GM19238 (cell line): ENCODE data around the gene TRAK1.
"Not testable (repeated sequence)": the region's sequence is repeated elsewhere in the genome, so short reads cannot be mapped to it uniquely, and the experiment has no call there.

ENCODE experiments used
- DNase-seq: peaks from one replicate; pipeline ENCODE4 v3.0.0; 2011; ENCODE audit warnings: low spot score; ENCODE audit not compliant: insufficient read length

TRAK1 gene, protein sequence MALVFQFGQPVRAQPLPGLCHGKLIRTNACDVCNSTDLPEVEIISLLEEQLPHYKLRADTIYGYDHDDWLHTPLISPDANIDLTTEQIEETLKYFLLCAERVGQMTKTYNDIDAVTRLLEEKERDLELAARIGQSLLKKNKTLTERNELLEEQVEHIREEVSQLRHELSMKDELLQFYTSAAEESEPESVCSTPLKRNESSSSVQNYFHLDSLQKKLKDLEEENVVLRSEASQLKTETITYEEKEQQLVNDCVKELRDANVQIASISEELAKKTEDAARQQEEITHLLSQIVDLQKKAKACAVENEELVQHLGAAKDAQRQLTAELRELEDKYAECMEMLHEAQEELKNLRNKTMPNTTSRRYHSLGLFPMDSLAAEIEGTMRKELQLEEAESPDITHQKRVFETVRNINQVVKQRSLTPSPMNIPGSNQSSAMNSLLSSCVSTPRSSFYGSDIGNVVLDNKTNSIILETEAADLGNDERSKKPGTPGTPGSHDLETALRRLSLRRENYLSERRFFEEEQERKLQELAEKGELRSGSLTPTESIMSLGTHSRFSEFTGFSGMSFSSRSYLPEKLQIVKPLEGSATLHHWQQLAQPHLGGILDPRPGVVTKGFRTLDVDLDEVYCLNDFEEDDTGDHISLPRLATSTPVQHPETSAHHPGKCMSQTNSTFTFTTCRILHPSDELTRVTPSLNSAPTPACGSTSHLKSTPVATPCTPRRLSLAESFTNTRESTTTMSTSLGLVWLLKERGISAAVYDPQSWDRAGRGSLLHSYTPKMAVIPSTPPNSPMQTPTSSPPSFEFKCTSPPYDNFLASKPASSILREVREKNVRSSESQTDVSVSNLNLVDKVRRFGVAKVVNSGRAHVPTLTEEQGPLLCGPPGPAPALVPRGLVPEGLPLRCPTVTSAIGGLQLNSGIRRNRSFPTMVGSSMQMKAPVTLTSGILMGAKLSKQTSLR

GRCh38 chr3:42090973-42091731 is at the start of gene TRAK1:
Gene TRAK1 (plus strand): TSS chr3:42091357. CDS start chr3:42091470, 113 bp downstream.
- no peak for DNase-seq

- no peak for DNase-seq
Measured at GRCh38 chr3:42042747-42043098, 48.4 kb upstream of the TRAK1 start.

DNA sequence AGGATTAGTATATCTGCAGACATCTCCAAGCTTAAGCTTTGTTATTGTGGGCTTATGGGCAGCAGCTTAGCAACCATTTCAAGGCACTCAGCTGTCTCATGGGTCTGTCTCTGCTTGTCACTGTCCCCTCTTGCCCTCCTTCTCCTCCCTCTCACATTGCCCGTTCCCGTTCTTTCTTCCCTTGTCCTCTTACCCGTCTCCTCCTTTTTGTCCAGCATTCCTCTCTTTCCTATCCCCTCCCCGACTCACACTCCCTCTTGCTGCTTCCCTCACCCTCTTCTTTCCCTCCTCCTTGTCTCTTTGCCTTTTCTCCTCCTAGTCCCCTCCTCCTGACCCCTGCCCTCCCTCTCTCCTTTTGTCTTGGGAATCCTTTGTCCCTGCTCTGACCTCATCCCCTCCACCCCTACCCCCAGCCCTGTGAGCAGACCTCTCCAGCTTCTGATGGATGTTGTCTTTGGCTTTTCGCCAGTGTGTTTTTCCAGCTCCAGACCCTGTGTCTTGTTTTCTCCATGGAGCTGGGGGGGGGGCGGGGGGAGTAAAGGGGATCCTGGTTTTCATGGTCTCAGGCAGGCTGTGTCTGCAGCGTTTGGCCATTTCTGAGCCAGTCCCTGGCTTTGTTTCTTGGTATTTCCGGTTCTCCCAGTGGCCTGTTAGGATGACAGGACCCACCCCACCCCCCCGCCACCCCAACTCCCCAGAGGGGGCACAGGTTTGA is 47.9 kb upstream of the TRAK1 start:
- no peak for DNase-seq

DNA sequence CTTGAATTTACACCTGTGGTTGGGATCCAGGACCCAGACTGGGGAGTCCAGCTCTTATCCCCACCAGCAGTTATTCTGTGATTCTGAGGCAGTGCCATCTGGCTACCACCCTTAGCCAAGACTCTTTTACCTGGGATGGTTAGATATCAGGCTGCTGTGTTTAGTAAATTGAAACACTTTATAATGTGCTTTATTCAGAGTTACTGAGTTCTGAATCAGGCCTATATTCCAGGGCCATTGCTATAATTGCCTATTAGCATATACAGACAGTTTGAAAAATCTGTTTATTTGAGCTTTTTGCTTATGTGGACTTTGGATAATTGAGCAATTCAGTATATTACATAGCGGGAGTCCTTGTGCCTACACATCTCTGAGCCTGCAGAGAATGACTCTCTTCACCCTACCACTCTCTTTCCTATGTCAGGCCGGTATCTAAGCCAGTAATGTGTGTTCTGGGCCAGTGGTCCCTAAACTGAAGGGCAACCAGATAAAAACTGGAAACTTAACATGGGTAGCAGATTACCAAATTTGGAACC is 45.4 kb upstream of the TRAK1 start:
- no peak for DNase-seq

- not testable (repeated sequence) for DNase-seq
Measured at GRCh38 chr3:42048526-42048925, 42.6 kb upstream of the TRAK1 start.

- no peak for DNase-seq
Measured at GRCh38 chr3:42050126-42050525, 41.0 kb upstream of the TRAK1 start.

- DNase-seq: no peak
Measured at GRCh38 chr3:42051384-42052131, 39.6 kb upstream of the TRAK1 start.

- DNase-seq: no peak
Measured at GRCh38 chr3:42052132-42052483, 39.0 kb upstream of the TRAK1 start.

DNA sequence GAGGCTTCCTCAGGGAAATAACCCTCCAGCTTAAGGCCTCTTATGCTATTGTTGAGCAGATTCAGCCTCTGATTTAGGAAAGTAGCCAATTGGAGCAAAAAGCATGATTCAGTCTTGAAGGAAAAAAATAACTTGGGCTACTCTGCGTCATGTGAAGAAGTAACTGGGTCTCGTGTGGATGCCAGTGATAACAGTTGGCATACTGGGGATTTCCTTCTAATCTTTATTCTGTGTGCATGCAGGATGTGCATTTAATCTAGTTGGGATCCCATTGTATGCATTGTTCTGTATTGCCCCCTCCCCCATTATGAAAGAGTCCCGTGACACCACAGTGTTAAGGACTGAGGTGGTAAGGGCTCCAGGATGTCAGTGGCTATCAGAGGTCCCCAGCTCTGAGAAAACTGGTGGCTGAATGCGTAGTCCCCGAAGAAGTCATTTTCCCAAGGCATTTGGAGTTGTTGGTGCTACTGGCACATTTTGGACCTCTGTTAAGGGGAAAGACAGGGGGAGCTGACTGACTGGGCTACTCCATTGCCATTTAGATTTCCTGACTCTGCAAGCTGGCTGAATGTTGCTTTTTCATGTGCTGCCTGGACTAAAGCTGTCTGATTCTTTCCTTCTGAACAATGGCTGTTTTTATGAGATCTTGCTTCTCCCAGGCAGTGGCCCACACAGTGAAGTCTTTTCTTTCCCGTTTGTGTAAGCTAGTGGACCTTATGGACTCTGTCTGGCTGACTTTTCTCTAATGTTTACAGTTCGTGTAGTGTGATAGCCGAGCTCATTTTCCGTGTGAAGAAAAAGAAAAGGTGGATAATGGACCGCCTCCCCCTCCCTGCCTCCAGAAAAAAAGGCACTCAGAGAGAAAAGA is 38.4 kb upstream of the TRAK1 start:
- DNase-seq: no peak

DNA sequence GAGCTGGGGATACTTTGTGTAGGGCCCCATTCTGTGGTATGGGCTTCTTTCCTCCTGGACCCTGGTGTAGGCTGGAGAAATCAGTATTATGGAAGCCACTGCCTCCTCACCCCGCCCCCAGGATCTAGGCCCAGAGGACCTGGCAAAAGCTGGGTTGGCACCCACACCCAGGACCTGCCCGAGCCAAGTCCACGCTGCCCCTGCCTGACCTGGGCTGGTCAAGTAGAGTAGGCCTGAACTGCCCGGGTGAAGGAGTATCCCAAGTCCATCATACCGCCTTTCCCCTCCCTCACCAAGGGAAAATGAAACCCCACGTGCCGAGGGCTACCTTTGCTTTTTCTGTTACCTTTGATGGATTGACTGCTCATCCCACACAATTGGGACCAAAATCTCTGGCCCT is 37.7 kb upstream of the TRAK1 start:
- DNase-seq: no peak

DNA sequence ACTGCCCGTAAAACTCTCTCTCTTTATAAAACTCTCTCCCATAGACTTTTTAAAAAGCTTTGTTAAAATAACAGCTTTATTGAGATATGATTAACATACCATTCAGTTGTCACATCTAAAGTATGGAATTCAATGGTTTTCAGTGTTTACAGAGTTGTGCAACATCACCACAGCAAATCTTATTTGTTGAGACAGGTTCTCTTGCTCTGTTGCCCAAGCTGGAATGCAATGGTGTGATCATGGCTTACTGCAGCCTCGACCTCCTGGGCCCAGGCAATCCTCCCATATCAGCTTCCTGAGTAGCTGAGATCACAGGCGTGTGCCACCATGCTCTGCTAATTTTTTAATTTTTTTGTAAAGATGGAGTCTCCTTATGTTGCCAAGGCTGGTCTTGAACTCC is 35.9 kb upstream of the TRAK1 start:
- DNase-seq: no peak

DNA sequence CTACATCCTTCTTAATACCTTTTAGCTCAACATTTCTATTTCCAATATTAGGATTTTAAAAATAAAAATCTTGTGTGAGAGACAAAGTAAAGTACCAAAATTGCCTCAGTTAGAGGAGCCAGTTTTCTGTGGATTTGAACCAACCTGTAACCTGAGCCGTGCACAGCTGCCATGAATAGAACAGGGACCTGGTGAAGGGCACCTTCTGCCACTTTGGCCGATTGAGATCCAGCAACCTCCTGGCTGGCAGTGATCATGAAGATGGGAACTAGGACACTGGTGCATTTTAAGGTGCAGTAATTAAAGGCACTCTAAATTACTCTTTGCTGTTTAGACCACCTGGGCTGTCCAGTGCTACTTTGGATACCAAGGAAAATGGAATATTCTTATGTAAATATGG is 34.3 kb upstream of the TRAK1 start:
- no peak for DNase-seq

DNA sequence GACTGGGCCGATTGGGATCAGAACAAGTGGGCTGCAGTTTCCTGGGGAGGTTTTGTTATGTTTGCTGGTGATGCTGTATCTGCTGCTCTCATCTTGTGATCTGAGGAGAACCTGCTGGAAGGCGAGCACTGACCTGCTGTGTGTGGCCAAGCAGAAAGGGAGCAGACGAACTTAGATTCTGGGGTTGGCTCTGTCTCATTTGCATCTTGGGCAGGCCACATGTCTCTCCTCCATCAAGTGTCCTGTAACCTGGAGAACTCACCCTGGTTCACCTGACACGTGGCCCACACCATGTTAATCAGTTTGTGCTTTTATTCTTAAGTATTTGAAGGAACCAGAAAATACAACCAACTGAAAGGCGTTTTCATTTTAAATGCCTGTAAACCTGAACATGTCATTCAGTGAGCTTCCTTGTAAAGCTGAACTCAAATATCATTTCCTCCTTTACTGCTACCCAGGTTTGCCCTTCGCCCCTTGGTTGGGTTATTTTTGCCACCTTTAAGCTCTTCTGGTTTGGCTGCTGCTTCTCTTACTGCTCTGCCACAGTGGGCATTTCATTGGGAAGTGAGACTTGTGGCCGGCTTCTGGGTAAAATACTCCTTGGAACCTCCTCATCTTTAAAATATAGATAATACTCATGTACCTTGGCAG is 33.5 kb upstream of the TRAK1 start:
- no peak for DNase-seq

- no peak for DNase-seq
Measured at GRCh38 chr3:42061025-42061712, 30.0 kb upstream of the TRAK1 start.

- DNase-seq: no peak
Measured at GRCh38 chr3:42061713-42062380, 29.3 kb upstream of the TRAK1 start.

GRCh38 chr3:42062464-42062863 is 28.7 kb upstream of the TRAK1 start:
- no peak for DNase-seq

- DNase-seq: no peak
Measured at GRCh38 chr3:42063888-42064287, 27.3 kb upstream of the TRAK1 start.
